Measurements from ENCODE around the gene COG5.
A peak's percentile ranks its signal among the peaks of the same experiment; 100 is the strongest.
"Not testable (repeated sequence)": the region's sequence is repeated elsewhere in the genome, so short reads cannot be mapped to it uniquely, and the experiment has no call there.

COG5 gene

DNA sequence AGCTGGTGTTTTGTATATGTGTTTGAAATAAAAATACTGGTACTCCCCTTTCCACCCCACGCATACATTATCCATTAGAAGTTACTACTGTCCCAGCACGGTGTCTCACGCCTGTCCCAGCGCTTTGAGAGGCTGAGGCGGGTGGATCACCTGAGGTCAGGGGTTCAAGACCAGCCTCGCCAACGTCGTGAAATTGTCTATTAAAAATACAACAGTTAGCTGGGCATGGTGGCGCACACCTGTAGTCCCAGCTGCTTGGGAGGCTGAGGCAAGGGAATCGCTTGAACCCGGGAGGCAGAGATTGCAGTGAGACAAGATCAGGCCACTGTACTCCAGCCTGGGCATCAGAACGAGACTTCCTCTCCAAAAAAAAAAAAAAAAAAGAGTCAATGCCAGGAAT is 392.2 kb downstream of the COG5 start:
- DNase-seq, result no peak

DNA sequence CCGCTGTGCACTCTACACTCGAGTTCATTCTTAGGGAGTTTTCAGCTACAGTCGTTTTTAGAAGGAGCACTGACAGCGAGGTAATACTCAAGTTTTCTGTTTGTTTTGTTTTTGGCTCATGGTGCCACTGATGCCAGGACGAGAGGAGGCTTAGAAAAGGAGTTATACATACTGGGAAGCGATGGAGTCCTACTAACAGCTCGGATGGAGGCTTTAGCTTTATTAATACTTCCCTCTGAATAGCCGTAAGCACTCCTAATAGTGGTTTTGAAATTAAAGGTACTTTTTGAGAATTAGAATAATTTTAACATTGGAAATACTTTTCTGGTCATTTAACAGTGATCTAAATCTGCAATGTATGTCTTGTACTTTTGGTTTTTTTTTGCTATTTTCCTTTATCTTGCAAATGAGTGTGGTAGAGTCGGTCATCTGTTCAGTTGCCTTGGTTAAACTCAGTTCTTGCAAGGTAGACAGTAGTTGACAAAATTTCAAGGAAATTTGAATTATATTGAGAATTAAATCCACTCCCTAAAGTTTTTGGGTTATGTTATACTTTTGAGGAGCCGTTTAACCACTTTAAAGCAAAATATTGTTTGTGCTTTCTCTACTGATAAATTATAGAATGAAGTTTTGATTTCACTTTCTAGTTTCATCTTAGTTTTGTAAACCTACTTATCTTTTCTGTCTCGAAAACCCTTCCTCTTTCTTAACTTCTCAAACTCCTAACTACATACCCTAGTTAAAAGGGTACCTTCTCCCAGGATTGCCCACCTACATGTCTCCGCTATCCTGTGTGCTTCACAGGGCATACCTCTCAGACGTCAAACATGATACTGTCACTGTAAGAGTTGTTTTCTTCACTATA is 393.4 kb downstream of the COG5 start:
- DNase-seq, result no peak

DNA sequence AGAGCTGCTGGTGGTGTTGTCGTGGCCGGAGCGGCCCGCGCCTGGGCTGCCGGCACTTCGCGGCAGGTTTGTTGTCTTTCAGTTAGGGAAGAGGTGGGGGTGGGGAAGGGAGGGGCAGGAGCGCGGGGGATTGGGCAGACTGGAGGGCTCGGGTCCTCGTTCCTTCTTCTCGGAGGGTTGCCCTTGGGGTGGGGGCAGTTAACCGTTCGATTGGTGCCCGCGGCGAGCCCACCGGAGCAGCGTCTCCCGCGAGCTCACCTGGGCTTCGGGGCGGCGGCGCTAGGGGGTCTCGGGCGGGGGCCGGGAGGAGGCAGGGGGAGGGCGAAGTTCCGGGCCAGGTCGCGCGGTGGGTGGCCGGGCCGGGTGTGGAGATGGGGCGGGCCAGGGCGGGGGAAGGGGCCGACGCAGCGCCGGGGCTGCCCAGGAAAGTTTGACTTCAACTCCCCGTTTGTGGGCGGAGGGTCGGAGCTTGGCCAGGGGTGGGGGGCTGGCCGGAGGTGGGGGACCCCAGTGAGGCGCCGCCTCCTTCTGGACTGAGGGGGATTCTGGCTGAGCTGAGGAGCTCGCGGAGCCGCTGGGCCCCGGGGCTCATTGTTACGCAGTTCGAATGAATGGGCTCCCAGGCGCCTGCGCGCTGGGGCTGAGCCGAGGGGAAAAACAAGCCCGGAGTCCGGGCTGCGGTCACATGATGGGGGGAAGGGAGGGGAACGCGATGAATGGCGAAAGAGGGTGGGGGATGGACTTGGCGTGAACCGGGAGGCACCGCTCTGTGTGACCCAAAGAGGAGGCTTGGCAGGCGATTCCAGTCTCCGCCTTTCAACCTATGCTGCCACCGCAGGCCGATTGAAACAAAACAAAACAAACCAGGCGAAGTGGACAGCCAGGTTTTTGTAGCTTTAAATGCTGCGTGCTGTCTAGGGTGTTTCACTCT is 394.3 kb downstream of the COG5 start:
- DNase-seq, result peak; percentile 93 to 94

DNA sequence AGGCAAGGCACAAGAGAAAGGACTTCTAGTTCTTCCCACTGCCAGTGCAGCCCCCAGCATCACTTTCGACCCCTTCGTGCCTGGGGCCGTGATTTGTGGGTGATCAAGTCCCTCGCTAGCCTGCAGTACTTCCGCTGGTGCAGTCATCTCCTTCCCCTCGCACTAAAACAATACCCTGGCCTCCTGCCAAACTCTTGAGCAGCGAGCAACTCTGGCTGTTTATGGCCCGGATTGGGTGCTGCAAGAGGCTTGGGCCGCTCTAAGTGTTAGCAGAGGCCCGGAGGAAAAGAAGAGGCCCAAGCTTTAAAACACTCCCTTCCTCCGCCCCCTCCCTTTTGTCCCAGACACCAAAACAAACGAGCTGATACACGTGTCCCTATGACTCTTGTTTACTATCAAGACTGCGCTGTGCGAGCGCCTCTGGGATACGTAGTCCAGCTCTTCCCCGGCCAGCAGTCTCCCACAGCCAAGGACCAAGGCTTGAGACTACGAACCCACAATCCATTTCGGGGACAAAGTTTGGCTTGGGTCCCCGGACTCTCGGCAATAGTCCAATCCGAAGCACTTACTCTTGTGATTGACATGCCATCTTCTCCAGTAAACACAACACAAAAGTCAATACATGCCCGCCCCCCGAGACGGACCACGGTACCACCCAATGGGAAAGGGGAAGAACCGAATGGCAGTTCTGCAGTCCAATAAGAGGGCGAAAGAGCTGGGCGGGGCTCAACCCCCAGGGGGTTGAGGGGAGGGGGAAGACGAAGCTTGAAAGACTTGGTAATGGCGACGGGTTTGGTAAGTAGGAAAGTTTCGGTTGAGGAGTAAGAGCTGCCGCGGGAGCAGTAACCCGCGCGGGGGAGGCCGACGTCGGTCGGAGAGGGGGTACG is 395.2 kb downstream of the COG5 start, which contains the start of gene HBP1:
HBP1 (plus strand) TSS at position 771 of the 887 bp plus-strand sequence. CDS start 10,891 bp downstream, outside the sequence.
- DNase-seq, result peak; percentile 98

DNA sequence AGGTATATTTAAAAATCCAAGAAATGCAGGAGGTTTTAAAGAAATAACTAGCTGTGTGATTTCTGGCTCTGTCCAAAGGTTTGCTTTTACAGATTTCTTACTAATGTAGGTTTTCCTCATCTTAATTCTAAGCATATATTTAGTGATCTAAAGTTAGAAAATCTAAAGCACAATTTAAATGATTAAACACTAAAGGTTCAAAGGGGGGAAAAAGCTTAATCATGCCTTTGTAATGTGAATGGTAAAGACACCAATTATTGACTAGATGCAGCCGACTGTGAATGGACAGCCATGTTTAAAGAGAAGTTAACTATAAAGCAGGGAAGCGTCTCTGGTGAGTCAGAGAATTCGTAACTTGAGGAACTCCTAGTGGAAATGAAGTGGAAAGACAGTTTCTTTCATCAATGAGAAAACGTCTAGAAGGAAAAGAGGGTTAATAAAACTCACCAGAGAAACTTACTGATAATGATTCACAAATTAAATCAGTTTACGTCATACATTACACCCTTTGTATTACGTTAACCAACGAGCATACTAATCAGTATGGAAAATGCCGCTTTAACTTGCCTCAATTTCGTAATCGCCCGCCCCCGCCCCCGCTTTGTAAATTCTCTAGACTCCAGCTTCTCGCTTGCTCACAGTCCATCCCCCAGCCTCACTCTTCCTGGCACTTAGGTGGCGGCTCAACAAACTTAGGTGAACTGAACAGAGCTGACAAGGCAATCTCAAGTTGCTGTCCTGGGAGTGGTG is 396.1 kb downstream of the COG5 start:
- DNase-seq, result no peak

DNA sequence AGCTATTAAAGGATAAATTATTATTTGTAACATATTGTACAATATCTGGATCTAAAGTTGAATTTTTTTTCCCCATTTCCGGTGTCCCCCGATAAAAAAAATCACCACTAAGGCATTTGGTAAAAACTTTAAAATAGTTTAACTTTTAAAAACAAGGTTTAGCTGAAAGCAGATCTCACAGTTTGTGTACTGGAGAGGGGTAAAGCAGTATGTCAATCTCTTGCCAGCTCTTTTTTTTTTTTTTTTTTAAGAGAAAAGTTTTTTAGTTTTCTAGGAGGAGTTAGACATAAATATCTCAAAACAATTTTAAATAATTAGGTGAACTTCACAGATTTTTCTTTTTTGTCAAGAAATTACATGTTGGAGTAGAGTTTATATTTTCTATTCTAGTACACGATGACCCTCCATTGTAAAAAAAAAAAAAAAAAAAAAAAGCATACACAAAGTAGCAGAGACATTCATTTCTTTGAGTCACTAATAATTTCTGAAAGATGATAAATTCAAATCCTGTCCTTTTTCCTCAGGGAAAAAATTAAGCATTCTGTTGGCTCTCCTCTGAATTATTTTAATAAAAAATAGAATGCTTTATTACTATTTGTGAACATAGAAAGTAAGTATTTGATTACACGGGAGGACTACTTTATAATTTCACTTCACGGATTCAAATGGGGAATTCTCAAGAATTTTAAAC is 396.8 kb downstream of the COG5 start:
- no peak for DNase-seq

DNA sequence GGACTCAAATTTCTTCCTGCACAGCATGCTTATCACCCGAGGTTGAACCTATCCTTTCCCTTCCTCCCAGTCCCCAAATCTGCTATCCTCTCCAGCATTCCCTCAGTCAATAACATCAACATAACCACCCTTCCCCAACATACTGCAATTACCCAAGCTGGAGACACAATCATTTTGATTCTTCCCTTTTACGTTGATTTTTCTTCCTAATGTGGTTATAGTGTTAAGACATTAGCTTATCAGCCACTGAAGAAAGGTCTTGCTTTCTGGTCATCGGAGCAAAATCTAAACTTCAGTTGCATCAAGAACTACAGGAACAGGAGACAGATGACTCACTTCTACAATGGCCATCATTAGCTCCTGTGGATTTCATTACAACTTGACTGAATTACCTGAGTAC is 398.4 kb downstream of the COG5 start:
- no peak for DNase-seq

DNA sequence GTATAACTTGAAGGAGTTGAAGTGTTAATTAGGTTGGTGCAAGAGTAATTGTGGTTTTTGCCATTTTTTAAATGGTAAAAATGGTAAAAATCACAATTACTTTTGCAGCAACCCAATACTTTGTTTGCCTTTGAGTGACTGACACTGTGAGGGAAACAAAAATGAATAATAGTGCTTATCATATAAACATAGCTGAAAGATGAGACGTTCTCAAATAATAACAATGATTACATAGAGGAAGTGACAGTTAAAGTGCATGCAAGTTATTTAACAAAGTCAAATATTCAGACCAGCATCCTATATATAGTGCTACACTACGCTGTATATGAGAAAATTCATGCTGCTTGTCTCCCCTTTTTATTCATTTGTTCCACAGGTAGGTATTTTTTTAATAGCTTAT is 399.6 kb downstream of the COG5 start:
- no peak for DNase-seq

DNA sequence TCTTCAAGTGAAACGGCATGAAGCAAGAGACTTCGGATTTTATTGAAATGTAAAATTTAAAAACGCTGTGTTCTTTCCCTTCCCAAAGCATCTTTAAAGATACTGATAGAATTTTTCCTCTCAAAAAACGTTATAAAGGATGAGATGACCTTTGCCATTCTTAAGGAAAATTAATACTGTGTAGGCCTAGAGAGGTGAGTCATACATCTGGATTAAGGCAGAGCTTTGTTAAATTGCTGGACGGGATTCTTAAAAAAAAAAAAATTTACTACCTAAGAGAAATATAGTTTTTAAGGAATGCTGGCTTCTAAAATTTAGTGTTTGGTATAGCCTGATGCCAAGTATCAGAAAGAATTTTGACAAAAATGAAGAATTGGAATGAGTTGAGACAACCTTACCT is 401.2 kb downstream of the COG5 start:
- no peak for DNase-seq

DNA sequence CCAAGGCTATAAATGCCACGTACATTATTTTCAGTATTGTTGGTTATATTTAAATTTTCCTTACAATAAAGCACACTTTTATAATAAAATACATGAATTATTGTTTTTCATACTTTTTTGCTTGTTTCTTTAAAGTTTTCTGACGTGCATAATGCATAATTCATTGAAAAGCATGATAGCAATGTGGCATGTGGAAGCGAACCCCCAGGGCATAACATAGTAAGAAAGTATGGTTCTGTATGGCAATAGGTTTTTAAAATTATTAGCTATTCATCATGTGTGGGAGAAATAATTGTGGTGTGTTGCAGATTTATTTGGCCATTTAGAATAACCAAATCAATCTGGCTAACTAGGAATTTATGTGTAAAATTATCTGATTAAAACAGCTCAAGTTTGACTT is 402.3 kb downstream of the COG5 start:
- no peak for DNase-seq

DNA sequence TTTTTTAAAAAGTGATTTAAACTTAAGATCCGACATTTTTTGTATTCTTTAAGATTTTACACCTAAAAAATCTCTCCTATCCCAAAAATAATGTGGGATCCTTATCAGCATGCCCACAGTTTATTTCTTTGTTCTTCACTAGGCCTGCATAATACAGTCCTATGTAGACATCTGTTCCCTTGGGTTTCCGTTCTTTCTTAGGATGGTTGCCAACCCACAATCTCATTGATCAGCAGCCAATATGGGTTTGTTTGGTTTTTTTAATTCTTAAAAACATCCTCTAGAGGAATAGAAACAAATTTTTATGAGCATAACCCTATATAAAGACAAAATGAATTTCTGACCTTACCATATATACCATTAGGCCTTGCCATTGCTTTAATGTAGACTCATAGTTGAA is 403.3 kb downstream of the COG5 start:
- no peak for DNase-seq

DNA sequence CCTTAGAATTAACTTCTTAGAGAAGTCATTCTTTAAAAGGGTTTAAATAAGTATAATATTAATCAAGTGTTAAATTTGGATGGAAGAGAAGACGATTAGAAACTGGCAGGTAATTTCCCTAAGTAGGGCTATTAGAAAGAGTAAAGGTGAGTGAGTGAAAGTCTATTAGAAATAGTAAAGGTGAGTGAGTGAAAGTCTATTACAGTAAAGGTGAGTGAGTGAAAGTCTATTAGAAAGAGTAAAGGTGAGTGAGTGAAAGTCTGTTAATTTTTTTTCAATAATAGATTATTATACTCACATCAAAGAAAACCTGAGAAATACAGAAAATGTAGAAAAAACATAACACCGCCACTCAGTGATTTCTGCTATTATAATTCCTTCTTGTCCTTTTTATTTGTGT is 405.7 kb downstream of the COG5 start:
- no peak for DNase-seq

DNA sequence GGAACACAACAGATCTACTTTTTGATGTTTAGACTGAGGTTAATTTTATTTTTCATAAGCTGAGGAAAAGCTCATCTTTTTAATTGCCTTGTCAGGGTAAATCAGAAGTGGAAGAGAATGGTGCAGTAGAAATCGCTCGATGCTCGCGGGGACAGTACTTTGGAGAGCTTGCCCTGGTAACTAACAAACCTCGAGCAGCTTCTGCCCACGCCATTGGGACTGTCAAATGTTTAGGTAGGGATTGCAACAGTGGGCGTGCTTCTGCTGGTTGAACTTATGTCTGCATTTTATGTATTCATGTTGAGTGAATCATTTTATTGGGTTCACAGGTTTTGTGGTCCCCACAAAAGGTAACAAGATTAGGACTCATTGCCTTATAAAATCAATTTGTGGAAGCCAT is 406.6 kb downstream of the COG5 start:
- DNase-seq, result no peak

DNA sequence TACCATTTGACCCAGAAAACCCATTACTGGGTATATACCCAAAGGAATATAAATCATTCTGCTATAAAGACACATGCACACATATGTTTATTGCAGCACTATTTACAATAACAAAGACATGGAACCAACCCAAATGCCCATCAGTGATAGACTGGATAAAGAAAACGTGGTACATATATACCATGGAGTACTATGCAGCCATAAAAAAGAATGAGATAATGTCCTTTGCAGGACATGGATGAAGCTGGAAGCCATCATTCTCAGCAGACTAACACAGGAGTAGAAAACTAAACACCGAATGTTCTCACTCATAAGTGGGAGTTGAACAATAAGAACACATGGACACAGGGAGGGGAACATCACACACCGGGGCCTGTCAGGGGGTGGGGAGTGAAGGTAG is 408.0 kb downstream of the COG5 start:
- DNase-seq, result not testable (repeated sequence)

DNA sequence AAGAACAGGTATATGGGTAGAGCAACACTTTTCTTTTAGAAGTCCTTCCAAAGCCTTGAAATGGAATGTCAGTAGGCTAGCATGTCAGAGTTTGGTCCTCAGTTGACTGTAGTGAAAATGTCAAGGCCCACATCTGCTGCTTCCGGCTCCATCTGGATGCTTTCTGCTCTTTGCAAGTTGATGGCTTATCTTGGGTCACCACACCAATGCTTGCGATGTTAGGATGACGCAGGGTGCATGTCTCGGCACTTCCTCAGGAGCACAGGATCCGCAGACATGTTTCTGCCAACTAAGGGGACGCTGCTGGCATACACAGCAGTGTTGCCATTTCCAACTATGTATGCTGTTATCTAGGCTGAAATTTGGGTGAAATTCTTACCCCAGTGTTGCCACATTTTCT is 408.9 kb downstream of the COG5 start:
- no peak for DNase-seq

DNA sequence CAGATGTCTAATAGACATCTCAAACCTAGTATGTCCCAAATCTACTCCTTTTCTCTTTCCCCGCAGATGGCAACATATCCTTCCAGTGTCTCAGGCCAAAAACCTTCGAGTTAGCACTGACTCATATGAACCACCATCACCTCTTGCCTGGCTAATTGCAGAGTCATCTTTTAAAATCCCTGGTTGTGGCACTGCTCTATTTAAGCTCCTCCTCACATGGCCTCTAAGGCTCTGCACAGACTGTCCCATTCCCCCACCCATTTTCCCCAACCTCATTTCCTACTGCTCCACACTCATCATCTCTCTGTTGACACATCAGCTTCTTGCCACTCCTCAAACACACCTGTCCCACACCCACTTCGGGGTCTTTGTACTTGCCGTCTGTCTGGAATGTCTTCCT is 411.7 kb downstream of the COG5 start:
- no peak for DNase-seq

All from activated T-cell treated with anti-CD3 and anti-CD28 coated beads, Interleukin-2, amount 50 U/mL, for 48 hours (primary cell).